Uterus (tissue), 4 donors: ENCODE measurements around the gene SPATS1. TPM values are rescaled to one million over a fixed set of nuclear protein-coding genes. Genes with fewer than 3 reads are reported as not detected.

Experiments
- DNase-seq, 2 donors: peaks; one replicate each; pipeline ENCODE4 v3.0.0-alpha.2; 2019 to 2020
- H3K27ac ChIP-seq, 2 donors: fragments of 200-600 bp; sonication (generic); 1 replicate in 1 of 2; 2 replicates in 1 of 2; pipeline ENCODE4 v1.5.1; 2016 to 2018
- H3K27me3 ChIP-seq, 2 donors: fragments of 200-600 bp; sonication (generic); one replicate each; pipeline ENCODE4 v1.5.1; 2018 to 2019; ENCODE audit warnings: control low read depth in 1 of 2
- H3K36me3 ChIP-seq, 2 donors: fragments of 200-600 bp; sonication (generic); one replicate each; pipeline ENCODE4 v1.5.1; 2019; ENCODE audit warnings: control low read depth in 1 of 2
- H3K4me1 ChIP-seq, 2 donors: fragments of 200-600 bp; sonication (generic); one replicate each; pipeline ENCODE4 v1.5.1; 2018 to 2019; ENCODE audit warnings: control low read depth in 1 of 2
- H3K4me3 ChIP-seq, 2 donors: fragments of 200-600 bp; sonication (generic); 1 replicate in 1 of 2; 2 replicates in 1 of 2; pipeline ENCODE4 v1.5.1; 2018 to 2019; ENCODE audit warnings: mild to moderate bottlenecking in 1 of 2
- H3K9me3 ChIP-seq, 2 donors: fragments of 200-600 bp; sonication (generic); one replicate each; pipeline ENCODE4 v1.5.1; 2019; ENCODE audit warnings: control low read depth in 1 of 2
- CTCF ChIP-seq, 4 experiments: fragments of 200-600 bp in 2 of 4; fragments of 450-650 bp in 2 of 4; sonication (generic) in 2 of 4; IDR thresholded peaks; one replicate each; pipeline ENCODE4 v1.5.1; 2016 to 2019; ENCODE audit warnings: antibody characterized with exemption in 4 of 4, mild to moderate bottlenecking in 2 of 4, moderate library complexity in 1 of 4
- POLR2A ChIP-seq, 2 donors: fragments of 450-650 bp; IDR thresholded peaks; one replicate each; pipeline ENCODE4 v1.6.1; 2016; ENCODE audit warnings: antibody characterized with exemption in 2 of 2, mild to moderate bottlenecking in 1 of 2, moderate library complexity in 1 of 2
- intact Hi-C: fragments of 100-400 bp; cut with DNase I; formaldehyde crosslinking; loops from one replicate; pipeline ENCODE4 v1.15.1; 2023; ENCODE audit warnings: low total_unique reads
- total RNA-seq, 4 donors: library from RNA; depleted of rRNA in 3 of 4; stranded (reverse); fragments of >200 nt in 3 of 4; gene quantifications; one replicate each; pipeline versions ENCODE4 v1.1.0 to v1.2.4, GENCODE V29; 2014 to 2023
- donor health status: DM: yes; HTN: yes; CAD: no.

SPATS1 gene
- total RNA-seq, 4 donors from 2014 or later: 0.62 TPM; not detected in 3

GRCh38 chr6:44298055-44298803, 44.2 kb upstream of the SPATS1 start:
- TF ChIP-seq POLR2A (IDR thresholded peaks at IDR 0.05) (no peak), CTCF (IDR thresholded peaks at IDR 0.05) (no peak)
- DNase-seq: no peak
- Histone ChIP-seq H3K4me1 (peaks cover 0 to 13% of the 10 kb centered on the region in 2 donors), H3K27ac (no peak overlapping the region), H3K4me3 (no peak overlapping the region), H3K36me3 (no peaks in the 10 kb centered on the region), H3K9me3 (no peaks in the 10 kb centered on the region), H3K27me3 (peaks cover 0 to 11% of the 10 kb centered on the region in 2 donors)
- intact Hi-C loops: no loop called here

- intact Hi-C loops: no loop called here
- Histone ChIP-seq H3K27me3 (peaks cover 0 to 11% of the 10 kb centered on the region in 2 donors), H3K4me3 (no peak overlapping the region), H3K36me3 (no peaks in the 10 kb centered on the region), H3K9me3 (no peaks in the 10 kb centered on the region), H3K4me1 (peaks cover 0 to 13% of the 10 kb centered on the region in 2 donors), H3K27ac (no peak overlapping the region)
- no peak for TF ChIP-seq CTCF (IDR thresholded peaks at IDR 0.05)
- TF ChIP-seq POLR2A (IDR thresholded peaks at IDR 0.05): no peak
- DNase-seq: no peak
Observed at GRCh38 chr6:44298864-44299263, 43.6 kb upstream of the SPATS1 start.

GRCh38 chr6:44300292-44300823, 42.1 kb upstream of the SPATS1 start:
- H3K36me3 ChIP-seq: no peaks in the 10 kb centered on the region
- H3K27me3 ChIP-seq: peaks cover 0 to 3% of the 10 kb centered on the region in 2 donors
- H3K4me1 ChIP-seq: peaks cover 0 to 13% of the 10 kb centered on the region in 2 donors
- intact Hi-C loops: no loop called here
- no peaks in the 10 kb centered on the region for H3K9me3 ChIP-seq
- no peak overlapping the region for H3K27ac ChIP-seq
- TF ChIP-seq POLR2A (IDR thresholded peaks at IDR 0.05) (no peak), CTCF (IDR thresholded peaks at IDR 0.05) (no peak)
- no peak for DNase-seq
- no peak overlapping the region for H3K4me3 ChIP-seq

- intact Hi-C loops: no loop called here
- Histone ChIP-seq H3K36me3 (no peaks in the 10 kb centered on the region), H3K4me3 (no peak overlapping the region)
Observed at GRCh38 chr6:44301106-44301505, 41.3 kb upstream of the SPATS1 start.

More at GRCh38 chr6:44301106-44301505, 41.3 kb upstream of the SPATS1 start:
- H3K27me3 ChIP-seq: no peaks in the 10 kb centered on the region
- peaks cover 0 to 13% of the 10 kb centered on the region in 2 donors for H3K4me1 ChIP-seq
- H3K27ac ChIP-seq: no peak overlapping the region
- TF ChIP-seq CTCF (IDR thresholded peaks at IDR 0.05): no peak
- no peak for TF ChIP-seq POLR2A (IDR thresholded peaks at IDR 0.05)
- no peaks in the 10 kb centered on the region for H3K9me3 ChIP-seq
- DNase-seq: no peak
